ENCODE measurements around the gene LANCL1. TPM values are rescaled to one million over a fixed set of nuclear protein-coding genes. Genes with fewer than 3 reads are reported as not detected.

The LANCL1 gene
- total RNA-seq, 1 experiment from 2014 or later = 61.5 TPM

DNA sequence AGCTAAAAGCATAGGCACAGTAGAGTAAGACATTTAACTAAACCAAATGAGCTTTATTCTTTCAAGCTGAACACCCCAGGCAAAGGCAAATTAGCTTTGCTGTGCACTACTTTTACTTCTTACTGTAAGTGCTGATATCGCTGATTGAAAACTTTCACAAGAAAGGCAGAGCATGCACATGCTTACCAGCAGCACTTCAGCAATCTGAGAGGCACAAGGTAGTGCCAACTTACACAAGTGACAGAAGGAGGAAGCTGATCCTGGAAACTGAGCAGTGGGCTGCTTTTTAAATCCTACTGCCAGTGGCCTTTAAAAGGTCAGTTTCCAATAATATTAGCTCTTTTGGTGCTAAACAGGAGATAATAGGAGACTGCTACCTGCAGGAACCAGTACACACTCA, 43.9 kb downstream of the LANCL1 start:
- H3K27me3 ChIP-seq (ENCODE audit: insufficient read depth, low read length) = no peaks in the 10 kb centered on the region
- H3K9me2 ChIP-seq (ENCODE audit: insufficient read depth) = 0 out of 2 replicates have a peak, but pooled peaks cover 3% of the 10 kb centered on the region
- H3K9me3 ChIP-seq (ENCODE audit: control insufficient read depth in 1 of 2, insufficient read depth in 1 of 2, low read depth in 1 of 2, low read length in 2 of 2) = peaks cover 0 to 2% of the 10 kb centered on the region in 2 experiments; a peak in 1 of 4 replicates
- H3K4me2 ChIP-seq (ENCODE audit: low read length) = no peak overlapping the region
- no peak overlapping the region for H3K9ac ChIP-seq (ENCODE audit: low read length)
- no peaks in the 10 kb centered on the region for H4K20me1 ChIP-seq (ENCODE audit: insufficient read depth)
- CTCF ChIA-PET = no interaction called here
- RAD21 ChIA-PET (ENCODE audit: low non-redundant PET in 1 of 2, low total read pairs in 2 of 2, uncharacterized antibody in 2 of 2, unreplicated experiment in 2 of 2) = no interaction called here
- no peak for TF ChIP-seq EZH2phosphoT487 (IDR thresholded peaks at IDR 0.05; ENCODE audit: borderline replicate concordance)
- no peak for TF ChIP-seq YY1 (IDR thresholded peaks at IDR 0.05; ENCODE audit: extremely low read depth, insufficient replicate concordance, low read depth, low read length)
- TF ChIP-seq ZFX (IDR thresholded peaks at IDR 0.05) = no peak
- TF ChIP-seq TCF7L2 (IDR thresholded peaks at IDR 0.05; ENCODE audit: borderline replicate concordance, extremely low read depth, insufficient read depth, insufficient read length) = no peak
- TF ChIP-seq RAD21 (IDR thresholded peaks at IDR 0.05; ENCODE audit: low read depth) = no peak
- TF ChIP-seq ELF1 (IDR thresholded peaks at IDR 0.05; ENCODE audit: borderline replicate concordance, low read depth) = no peak
- no peak for TF ChIP-seq FOSL1 (IDR thresholded peaks at IDR 0.05; ENCODE audit: low read depth)
- TF ChIP-seq SRF (IDR thresholded peaks at IDR 0.05; ENCODE audit: low read depth) = no peak
- TF ChIP-seq POLR2A (IDR thresholded peaks at IDR 0.05; ENCODE audit: borderline replicate concordance, extremely low read depth, insufficient read depth, insufficient read length) = no peak
- TF ChIP-seq EGR1 (IDR thresholded peaks at IDR 0.05; ENCODE audit: low read depth) = no peak
- TF ChIP-seq ZBTB33 (IDR thresholded peaks at IDR 0.05; ENCODE audit: extremely low read depth, insufficient replicate concordance, low read length) = no peak
- TF ChIP-seq CBX3 (IDR thresholded peaks at IDR 0.05; ENCODE audit: low read depth) = no peak
- no peak for TF ChIP-seq ZNF274 (IDR thresholded peaks at IDR 0.05; ENCODE audit: low read depth, low read length)
- TF ChIP-seq POLR2AphosphoS5 (IDR thresholded peaks at IDR 0.05; ENCODE audit: low read depth, low read length) = no peak
- no peak overlapping the region for H3K4me3 ChIP-seq (replicated peaks in 1 of 2; ENCODE audit: low read depth in 1 of 2, low read length in 2 of 2)
- H2AFZ ChIP-seq (ENCODE audit: low read depth, low read length, poor library complexity, severe bottlenecking) = no peak overlapping the region
- no peaks in the 10 kb centered on the region for H3K79me2 ChIP-seq (ENCODE audit: insufficient read depth, low read length)
- H3K27ac ChIP-seq (ENCODE audit: low read depth, low read length) = no peak overlapping the region
- no peaks in the 10 kb centered on the region for H3K4me1 ChIP-seq (ENCODE audit: control insufficient read depth in 1 of 2, insufficient read depth in 2 of 2, low read length in 2 of 2)
- H3K36me3 ChIP-seq (ENCODE audit: control insufficient read depth in 1 of 2, insufficient read depth in 2 of 2, low read length in 2 of 2) = peaks cover 3 to 12% of the 10 kb centered on the region in 2 experiments; a peak in 3 of 4 replicates
- intact Hi-C loops (cut with micrococcal nuclease) = no loop called here
- DNase-seq (ENCODE audit: low read depth, low spot score) = no peak
- POLR2A ChIA-PET = no interaction called here
- ATAC-seq = no peak
- no TSS peak for BruUV-seq (replicated peaks)
